Activated B cell treated with CpG ODN at 0.5 μM for 24 hours (primary cell): ENCODE data around the gene ZNF674. TPM values are rescaled to one million over a fixed set of nuclear protein-coding genes. Genes with fewer than 3 reads are reported as not detected.
"Not testable (repeated sequence)": the region's sequence is repeated elsewhere in the genome, so short reads cannot be mapped to it uniquely, and the experiment has no call there.

Experiments used
- ATAC-seq: fragments of 200-7000 bp; cut with Tn5 transposase; one replicate; pipeline ENCODE4 v1.10.0; 2021; ENCODE audit warnings: low read depth, mild to moderate bottlenecking, moderate library complexity
- CTCF ChIA-PET: fragments of 350-600 bp; sonication (Branson Sonifier 250); formaldehyde crosslinking; loops from one replicate; lab custom pipeline; 2021; ENCODE audit warnings: antibody characterized with exemption; lab: Charles Lee
- POLR2A ChIA-PET: fragments of 350-600 bp; sonication (Branson Sonifier 250); formaldehyde crosslinking; loops from one replicate; lab custom pipeline; 2021; ENCODE audit warnings: antibody characterized with exemption; lab: Charles Lee
- DNase-seq: peaks from one replicate; pipeline ENCODE4 v3.0.0; 2022
- H3K27ac Mint-ChIP-seq: one replicate; pipeline ENCODE4 v1.8.0; 2020; ENCODE audit warnings: mixed read lengths
- H3K27me3 Mint-ChIP-seq: one replicate; pipeline ENCODE4 v1.8.0; 2021; ENCODE audit warnings: mixed read lengths
- H3K36me3 Mint-ChIP-seq: one replicate; pipeline ENCODE4 v1.8.0; 2021; ENCODE audit warnings: low read depth, mixed read lengths
- H3K4me1 Mint-ChIP-seq: one replicate; pipeline ENCODE4 v1.8.0; 2021; ENCODE audit warnings: mixed read lengths
- H3K4me3 Mint-ChIP-seq: one replicate; pipeline ENCODE4 v1.8.0; 2020; ENCODE audit warnings: mild to moderate bottlenecking, mixed read lengths
- H3K9me3 Mint-ChIP-seq: one replicate; pipeline ENCODE4 v1.8.0; 2020; ENCODE audit warnings: mixed read lengths
- intact Hi-C: fragments of 100-400 bp; cut with micrococcal nuclease; formaldehyde crosslinking; loops from one replicate; pipeline ENCODE4 v1.15.1; 2024
- total RNA-seq: library from RNA; stranded (reverse); gene quantifications from 2 replicates; pipeline ENCODE4 v1.2.3, GENCODE V29; 2022
- TF ChIP-seq, protein P1 (sequence below): fragments of 200-600 bp; IDR thresholded peaks from one replicate; pipeline ENCODE4 v1.8.0; 2022; ENCODE audit warnings: antibody characterized with exemption, mild to moderate bottlenecking

The ZNF674 gene
- total RNA-seq, 1 donor from 2014 or later, result 1.6 TPM

- peaks cover 17% of the 10 kb centered on the region for H3K36me3 Mint-ChIP-seq
- H3K27ac Mint-ChIP-seq, result no peak overlapping the region
- intact Hi-C loops, result no loop called here
- TF ChIP-seq, protein P1, sequence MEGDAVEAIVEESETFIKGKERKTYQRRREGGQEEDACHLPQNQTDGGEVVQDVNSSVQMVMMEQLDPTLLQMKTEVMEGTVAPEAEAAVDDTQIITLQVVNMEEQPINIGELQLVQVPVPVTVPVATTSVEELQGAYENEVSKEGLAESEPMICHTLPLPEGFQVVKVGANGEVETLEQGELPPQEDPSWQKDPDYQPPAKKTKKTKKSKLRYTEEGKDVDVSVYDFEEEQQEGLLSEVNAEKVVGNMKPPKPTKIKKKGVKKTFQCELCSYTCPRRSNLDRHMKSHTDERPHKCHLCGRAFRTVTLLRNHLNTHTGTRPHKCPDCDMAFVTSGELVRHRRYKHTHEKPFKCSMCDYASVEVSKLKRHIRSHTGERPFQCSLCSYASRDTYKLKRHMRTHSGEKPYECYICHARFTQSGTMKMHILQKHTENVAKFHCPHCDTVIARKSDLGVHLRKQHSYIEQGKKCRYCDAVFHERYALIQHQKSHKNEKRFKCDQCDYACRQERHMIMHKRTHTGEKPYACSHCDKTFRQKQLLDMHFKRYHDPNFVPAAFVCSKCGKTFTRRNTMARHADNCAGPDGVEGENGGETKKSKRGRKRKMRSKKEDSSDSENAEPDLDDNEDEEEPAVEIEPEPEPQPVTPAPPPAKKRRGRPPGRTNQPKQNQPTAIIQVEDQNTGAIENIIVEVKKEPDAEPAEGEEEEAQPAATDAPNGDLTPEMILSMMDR, result no peak
- no peak for ATAC-seq
- POLR2A ChIA-PET, result no interaction called here
- H3K27me3 Mint-ChIP-seq, result no peaks in the 10 kb centered on the region
- H3K9me3 Mint-ChIP-seq, result peaks cover 10% of the 10 kb centered on the region
- H3K4me1 Mint-ChIP-seq, result no peaks in the 10 kb centered on the region
- DNase-seq, result no peak
- CTCF ChIA-PET, result no interaction called here
- no peak overlapping the region for H3K4me3 Mint-ChIP-seq
Observed at GRCh38 chrX:46506076-46506475, 39.1 kb downstream of the ZNF674 start.

DNA sequence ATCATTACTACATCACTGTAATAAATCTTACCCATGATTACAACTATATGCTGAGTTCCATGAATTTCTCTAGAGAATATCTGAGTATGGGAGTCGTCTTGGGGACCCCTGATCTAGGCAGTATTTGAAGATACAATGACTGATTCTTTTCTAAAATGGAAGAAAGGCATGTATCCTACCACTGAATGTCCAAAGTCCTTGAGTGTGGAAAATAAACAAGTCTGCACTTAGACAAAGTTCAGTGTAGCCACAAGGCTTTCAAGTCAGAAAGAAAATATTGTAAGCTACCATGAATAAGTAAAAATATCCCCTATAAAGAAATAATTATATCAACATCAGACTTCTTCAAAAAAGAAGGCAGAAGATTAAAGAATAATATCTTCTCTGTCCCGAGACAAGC is 42.4 kb downstream of the ZNF674 start:
- no peak for ATAC-seq
- intact Hi-C loops, result no loop called here
- H3K36me3 Mint-ChIP-seq, result peaks cover 29% of the 10 kb centered on the region
- TF ChIP-seq, protein P1, result no peak
- H3K27ac Mint-ChIP-seq, result no peak overlapping the region
- H3K4me1 Mint-ChIP-seq, result no peaks in the 10 kb centered on the region
- POLR2A ChIA-PET, result no interaction called here
- no peak for DNase-seq
- no peak overlapping the region for H3K4me3 Mint-ChIP-seq
- peaks cover 12% of the 10 kb centered on the region for H3K9me3 Mint-ChIP-seq
- no peaks in the 10 kb centered on the region for H3K27me3 Mint-ChIP-seq
- CTCF ChIA-PET, result no interaction called here

- no peaks in the 10 kb centered on the region for H3K4me1 Mint-ChIP-seq
- TF ChIP-seq, protein P1, result no peak
- no peak for DNase-seq
- no peak overlapping the region for H3K4me3 Mint-ChIP-seq
- no peak overlapping the region for H3K27ac Mint-ChIP-seq
- intact Hi-C loops, result no loop called here
- peaks cover 11% of the 10 kb centered on the region for H3K9me3 Mint-ChIP-seq
- no peaks in the 10 kb centered on the region for H3K27me3 Mint-ChIP-seq
- ChIA-PET POLR2A (no interaction called here), CTCF (no interaction called here)
- ATAC-seq, result no peak
- peaks cover 38% of the 10 kb centered on the region for H3K36me3 Mint-ChIP-seq
Observed at GRCh38 chrX:46500054-46500453, 45.2 kb downstream of the ZNF674 start.

DNA sequence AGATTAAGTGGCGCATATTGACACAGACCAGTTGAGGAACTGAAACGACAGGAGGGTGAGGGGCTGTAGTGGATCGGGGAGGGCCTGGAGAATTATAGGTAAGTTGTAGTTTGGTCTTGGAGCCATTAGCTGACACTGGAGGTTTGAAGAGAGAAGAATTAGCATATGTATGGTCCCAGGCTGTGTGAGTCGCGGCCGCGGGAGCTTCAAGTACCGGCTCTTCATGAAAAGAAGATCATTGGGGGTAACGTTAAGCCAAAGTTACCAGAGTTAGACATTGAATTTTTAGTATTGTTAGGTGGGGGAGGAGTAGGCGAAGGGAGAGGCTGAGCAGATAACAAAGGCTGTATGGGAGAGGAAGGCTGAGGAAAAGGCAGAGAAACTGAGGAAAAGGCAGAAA is 56.5 kb downstream of the ZNF674 start:
- H3K36me3 Mint-ChIP-seq, result peaks cover 43% of the 10 kb centered on the region
- no peak overlapping the region for H3K27ac Mint-ChIP-seq
- H3K9me3 Mint-ChIP-seq, result peaks cover 2% of the 10 kb centered on the region
- no peaks in the 10 kb centered on the region for H3K27me3 Mint-ChIP-seq
- intact Hi-C loops, result no loop called here
- no peaks in the 10 kb centered on the region for H3K4me1 Mint-ChIP-seq
- ChIA-PET POLR2A (no interaction called here), CTCF (no interaction called here)
- no peak for DNase-seq
- TF ChIP-seq, protein P1, result no peak
- no peak overlapping the region for H3K4me3 Mint-ChIP-seq
- no peak for ATAC-seq

DNA sequence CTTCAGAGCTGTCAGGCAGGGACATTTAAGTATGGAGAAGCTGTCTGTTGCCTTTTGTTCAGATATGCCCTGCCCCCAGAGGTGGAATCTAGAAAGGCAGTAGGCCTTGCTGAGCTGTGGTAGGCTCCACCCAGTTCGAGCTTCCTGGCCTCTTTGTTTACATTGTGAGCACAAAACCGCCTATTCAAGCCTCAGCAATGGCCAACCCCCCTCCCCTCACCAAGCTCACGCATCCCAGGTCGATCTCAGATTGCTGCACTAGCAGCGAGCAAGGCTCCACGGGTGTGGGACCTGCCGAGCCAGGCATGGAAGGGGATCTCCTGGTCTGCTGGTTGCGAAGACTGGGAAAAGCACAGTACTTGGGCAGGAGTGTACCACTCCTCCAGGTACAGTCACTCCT is 59.3 kb downstream of the ZNF674 start:
- TF ChIP-seq, protein P1, result no peak
- Mint-ChIP-seq H3K4me1 (no peaks in the 10 kb centered on the region), H3K27me3 (no peaks in the 10 kb centered on the region), H3K36me3 (peaks cover 59% of the 10 kb centered on the region), H3K27ac (no peak overlapping the region), H3K4me3 (no peak overlapping the region), H3K9me3 (peaks cover 8% of the 10 kb centered on the region)
- CTCF ChIA-PET, result no interaction called here
- ATAC-seq (no peak), DNase-seq (no peak)
- intact Hi-C loops, result no loop called here
- POLR2A ChIA-PET, result no interaction called here

- intact Hi-C loops, CTCF ChIA-PET, ATAC-seq: not testable (repeated sequence)
Observed at GRCh38 chrX:46478634-46479033, 66.6 kb downstream of the ZNF674 start.

More at GRCh38 chrX:46478634-46479033, 66.6 kb downstream of the ZNF674 start:
- H3K27me3 Mint-ChIP-seq, DNase-seq, H3K4me1 Mint-ChIP-seq, H3K27ac Mint-ChIP-seq, H3K4me3 Mint-ChIP-seq, POLR2A ChIA-PET, H3K9me3 Mint-ChIP-seq: not testable (repeated sequence)
- H3K36me3 Mint-ChIP-seq, result peaks cover 43% of the 10 kb centered on the region
